IMR-90 (cell line): ENCODE results near the gene MMP14. TPM values are rescaled to one million over a fixed set of nuclear protein-coding genes. Genes with fewer than 3 reads are reported as not detected.

ENCODE experiments used
- ATAC-seq: fragments of 200-7000 bp; cut with Tn5 transposase; 2 replicates; pipeline ENCODE4 v1.9.1; 2020; ENCODE audit warnings: low read depth, mild to moderate bottlenecking, moderate library complexity
- BruUV-seq: library from RNA; stranded (reverse); fragments of 400-500 nt; replicated peaks from 2 replicates; lab custom pipeline; 2021; lab: Mats Ljungman, UMichigan
- CTCF ChIA-PET: fragments of 300-600 bp; formaldehyde crosslinking; extraction: SDS; loops from one replicate; lab custom pipeline; 2021; ENCODE audit warnings: antibody characterized with exemption; lab: Yijun Ruan, JAX
- POLR2A ChIA-PET: fragments of 300-600 bp; sonication (Branson Sonifier 250); formaldehyde crosslinking; loops from one replicate; lab custom pipeline; 2022; ENCODE audit warnings: antibody characterized with exemption; ENCODE audit not compliant: unreplicated experiment; lab: Charles Lee
- DNase-seq: peaks from one replicate; pipeline ENCODE4 v3.0.0; 2013
- H2AFZ ChIP-seq: replicated peaks from 2 replicates; pipeline ENCODE3; 2013; ENCODE audit warnings: low read length, mild to moderate bottlenecking; ENCODE audit not compliant: poor library complexity
- H2AK5ac ChIP-seq: 2 replicates; pipeline ENCODE4 v1.6.1; 2013; ENCODE audit warnings: low read depth, low read length, inconsistent platforms
- H2AK9ac ChIP-seq: replicated peaks from 2 replicates; pipeline ENCODE3; 2013; ENCODE audit warnings: mild to moderate bottlenecking, low read depth, low read length, moderate library complexity; ENCODE audit not compliant: poor library complexity
- H2BK120ac ChIP-seq: 2 replicates; pipeline ENCODE4 v1.6.1; 2013; ENCODE audit warnings: low read depth, low read length, inconsistent platforms
- H2BK15ac ChIP-seq: 3 replicates; pipeline ENCODE4 v1.6.1; 2013; ENCODE audit warnings: low read depth, low read length, inconsistent platforms
- H2BK20ac ChIP-seq: 2 replicates; pipeline ENCODE4 v1.6.1; 2013; ENCODE audit warnings: low read depth, mild to moderate bottlenecking, inconsistent platforms, low read length, moderate library complexity
- H2BK5ac ChIP-seq: 2 replicates; pipeline ENCODE4 v1.6.1; 2013; ENCODE audit warnings: mild to moderate bottlenecking, low read depth, low read length, inconsistent platforms; ENCODE audit not compliant: poor library complexity, severe bottlenecking
- H3K14ac ChIP-seq: replicated peaks from 2 replicates; pipeline ENCODE4 v1.6.1; 2013; ENCODE audit warnings: low read depth, low read length, inconsistent platforms
- H3K18ac ChIP-seq: 2 replicates; pipeline ENCODE4 v1.6.1; 2013; ENCODE audit warnings: low read depth, low read length, control low read depth
- H3K23ac ChIP-seq: 2 replicates; pipeline ENCODE4 v1.6.1; 2013; ENCODE audit warnings: low read depth, low read length, inconsistent platforms
- H3K27ac ChIP-seq: 2 replicates; pipeline ENCODE4 v1.5.1; 2013; ENCODE audit warnings: mild to moderate bottlenecking, control low read depth, low read length; ENCODE audit not compliant: insufficient read depth
- H3K27me3 ChIP-seq: 2 replicates; pipeline ENCODE4 v1.6.1; 2013; ENCODE audit warnings: low read length; ENCODE audit not compliant: control insufficient read depth, insufficient read depth
- H3K36me3 ChIP-seq: 2 replicates; pipeline ENCODE4 v1.6.1; 2013; ENCODE audit warnings: low read length, mixed read lengths; ENCODE audit not compliant: control insufficient read depth, insufficient read depth
- H3K4ac ChIP-seq: 2 replicates; pipeline ENCODE4 v1.6.1; 2013; ENCODE audit warnings: low read depth, low read length, inconsistent platforms
- H3K4me1 ChIP-seq: 2 replicates; pipeline ENCODE4 v1.6.1; 2013; ENCODE audit warnings: low read length, mixed read lengths; ENCODE audit not compliant: control insufficient read depth, insufficient read depth
- H3K4me2 ChIP-seq: 2 replicates; pipeline ENCODE4 v1.6.1; 2013; ENCODE audit warnings: low read depth, mild to moderate bottlenecking, control low read depth, low read length, moderate library complexity
- H3K4me3 ChIP-seq: 2 replicates; pipeline ENCODE4 v1.5.1; 2013; ENCODE audit warnings: low read depth, mild to moderate bottlenecking, control low read depth, low read length, moderate library complexity; ENCODE audit not compliant: insufficient read depth
- H3K56ac ChIP-seq: 2 replicates; pipeline ENCODE4 v1.6.1; 2013; ENCODE audit warnings: low read length, inconsistent platforms; ENCODE audit not compliant: insufficient read depth; ENCODE audit errors: extremely low read depth
- H3K79me1 ChIP-seq, 2 experiments: 2 replicates each; pipeline ENCODE4 v1.6.1; 2013; ENCODE audit warnings: low read length in 2 of 2, inconsistent platforms in 1 of 2, low read depth in 1 of 2
- H3K9ac ChIP-seq: 2 replicates; pipeline ENCODE4 v1.6.1; 2013; ENCODE audit warnings: low read depth, low read length, control low read depth
- H3K9me1 ChIP-seq: 2 replicates; pipeline ENCODE4 v1.6.1; 2013; ENCODE audit warnings: low read length, inconsistent platforms; ENCODE audit not compliant: insufficient read depth
- H3K9me3 ChIP-seq: 2 replicates; pipeline ENCODE4 v1.6.1; 2013; ENCODE audit warnings: low read length; ENCODE audit not compliant: control insufficient read depth, insufficient read depth
- H4K20me1 ChIP-seq: 2 replicates; pipeline ENCODE4 v1.6.1; 2013; ENCODE audit warnings: low read length, inconsistent platforms; ENCODE audit not compliant: insufficient read depth
- H4K5ac ChIP-seq: 2 replicates; pipeline ENCODE4 v1.6.1; 2013; ENCODE audit warnings: mild to moderate bottlenecking, low read depth, low read length, control low read depth
- H4K8ac ChIP-seq, 2 experiments: 2 replicates each; pipeline ENCODE4 v1.6.1; 2013; ENCODE audit warnings: low read depth in 2 of 2, low read length in 2 of 2, control low read depth in 1 of 2, inconsistent platforms in 1 of 2
- H4K91ac ChIP-seq: 2 replicates; pipeline ENCODE4 v1.6.1; 2013; ENCODE audit warnings: low read depth, low read length, inconsistent platforms; ENCODE audit not compliant: insufficient read depth
- BHLHE40 ChIP-seq: fragments of 150-350 bp; IDR thresholded peaks from 2 replicates; pipeline ENCODE4 v1.6.1; 2016; ENCODE audit warnings: mild to moderate bottlenecking, low read depth, low read length
- RAD21 ChIP-seq: IDR thresholded peaks from 2 replicates; pipeline ENCODE4 v1.6.1; 2012; ENCODE audit warnings: low read length, improper control_type of control experiment
- WGBS, 2 experiments: methylation state at CpG; one replicate each; pipeline versions ENCODE4 v1.1.5 to v1.1.7; 2013; ENCODE audit warnings: missing lambda C conversion rate in 2 of 2; ENCODE audit not compliant: insufficient read length in 1 of 2; ENCODE audit errors: extremely low coverage in 2 of 2; 5-methylcytosine and 5-hydroxymethylcytosine counted together
- dilution Hi-C: fragments of 300-500 bp; cut with HindIII; formaldehyde crosslinking; loops from one replicate; pipeline ENCODE4 v1.14.3; 2018; ENCODE audit warnings: low sequenced_read_pairs; ENCODE audit not compliant: unreplicated experiment
- in situ Hi-C: fragments of 300-500 bp; cut with MboI; formaldehyde crosslinking; loops from 3 replicates; pipeline ENCODE4 v1.14.3; 2019; ENCODE audit warnings: low sequenced_read_pairs, inconsistent platforms, mixed read lengths
- intact Hi-C: fragments of 100-400 bp; cut with micrococcal nuclease; formaldehyde crosslinking; loops from 2 replicates; pipeline ENCODE4 v1.10.0; 2022
- polyA plus RNA-seq, 3 experiments: library from polyadenylated mRNA; depleted of rRNA; stranded (reverse); fragments of >200 nt; gene quantifications; 2 replicates each; pipeline ENCODE4 v1.2.3, GENCODE V29; 2012; ENCODE audit warnings: low replicate concordance in 1 of 3
- total RNA-seq: library from RNA; depleted of rRNA; stranded (reverse); fragments of >200 nt; gene quantifications from 2 replicates; pipeline ENCODE4 v1.2.3, GENCODE V29; 2012

MMP14 gene
- total and polyA plus RNA-seq, 2 of the 4 experiments (the other 2 are of a cell fraction): 156 to 315 TPM

DNA sequence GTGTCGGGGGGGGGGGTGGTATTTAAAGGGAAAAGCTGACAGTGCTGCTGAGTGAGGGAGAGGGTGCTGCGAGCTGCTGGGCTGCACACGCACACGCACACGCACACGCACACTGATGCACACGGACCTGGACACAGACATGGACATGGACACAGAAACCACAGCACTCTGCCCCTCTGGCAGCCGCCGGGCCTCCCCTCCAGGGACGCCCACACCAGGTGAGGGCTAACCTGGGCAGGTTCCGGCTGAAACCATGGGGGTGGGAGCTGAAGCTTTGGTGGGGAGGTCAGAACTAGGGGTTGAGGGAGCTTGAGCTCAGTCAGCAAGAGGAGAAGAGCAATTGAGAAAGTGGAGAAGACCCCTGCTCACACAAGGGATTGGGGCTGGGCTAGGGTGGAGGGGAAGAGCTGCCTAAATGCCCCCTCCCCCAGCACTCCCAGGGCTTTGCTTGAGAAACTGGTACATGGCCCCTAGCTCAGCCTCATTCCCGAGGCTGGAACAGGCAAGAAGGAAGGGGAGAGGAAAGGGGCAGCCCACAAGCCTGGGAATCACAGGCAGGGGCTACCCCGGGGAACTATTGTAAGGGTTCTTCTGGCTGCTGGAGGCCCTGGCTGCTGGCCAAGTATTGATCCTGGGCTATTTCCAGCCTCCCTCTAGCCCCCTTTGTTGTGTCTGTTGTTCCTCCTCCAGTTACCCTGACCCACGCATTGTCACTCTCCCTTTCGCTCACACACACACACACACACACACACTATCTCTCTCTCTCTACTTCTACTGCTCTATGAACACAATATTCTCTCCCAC is 47.0 kb downstream of the MMP14 start, which contains the start of gene REM2:
Gene REM2 (plus strand): TSS at position 50 of the 804 bp plus-strand sequence. CDS start 66 bp downstream, at position 116.
- H3K56ac ChIP-seq: no peak within 1 kb of the TSS
- ATAC-seq (no peak), DNase-seq (no peak)
- no peak within 1 kb of the TSS for H3K18ac ChIP-seq
- H3K14ac ChIP-seq: no peak within 1 kb of the TSS
- dilution Hi-C loops (no loop called here), intact Hi-C loops (no loop called here), in situ Hi-C loops (no loop called here)
- H2AFZ ChIP-seq: peak within 1 kb of the TSS; percentile 72
- H2BK15ac ChIP-seq: no peak within 1 kb of the TSS
- peaks cover 11% of the 10 kb centered on the region for H3K36me3 ChIP-seq
- no peak within 1 kb of the TSS for H4K5ac ChIP-seq
- peaks cover 11% of the 10 kb centered on the region; the same call in 1 of the 2 replicates for H3K9me1 ChIP-seq
- no peak for TF ChIP-seq BHLHE40
- TF ChIP-seq RAD21: no peak
- H3K27me3 ChIP-seq: no peaks in the 10 kb centered on the region
- no peak within 1 kb of the TSS for H2BK20ac ChIP-seq
- BruUV-seq: no TSS peak
- no peaks in the 10 kb centered on the region for H3K9me3 ChIP-seq
- peak within 1 kb of the TSS; percentile 60; the same call in 1 of the 2 replicates for H3K23ac ChIP-seq
- H4K20me1 ChIP-seq: no peaks in the 10 kb centered on the region
- no peak within 1 kb of the TSS for H3K4me2 ChIP-seq
- H2BK120ac ChIP-seq: no peak within 1 kb of the TSS
- peaks cover 7 to 15% of the 10 kb centered on the region in 2 experiments; a peak in 3 of 4 replicates for H3K79me1 ChIP-seq
- H2AK9ac ChIP-seq: peak within 1 kb of the TSS; percentile 68
- no CpG with 5 or more reads among the region's 15 CpGs for WGBS, 2 experiments
- no peak within 1 kb of the TSS for H2AK5ac ChIP-seq
- no peak within 1 kb of the TSS for H3K9ac ChIP-seq
- peaks cover 5% of the 10 kb centered on the region; the same call in 1 of the 2 replicates for H3K4me1 ChIP-seq
- H4K8ac ChIP-seq: no peak within 1 kb of the TSS
- H4K91ac ChIP-seq: no peak within 1 kb of the TSS
- H2BK5ac ChIP-seq: no peak within 1 kb of the TSS
- no peak within 1 kb of the TSS; the same call in 1 of the 2 replicates for H3K4ac ChIP-seq
- no peak within 1 kb of the TSS for H3K27ac ChIP-seq
- ChIA-PET CTCF (interaction anchor here (1.7 kb wide), 1 partner anchor 11 kb away, joined by 10 read pairs; no protein-coding TSS in a partner anchor), POLR2A (interaction anchor here (1.0 kb wide), 1 partner anchor 33 kb away, joined by 3 read pairs; no protein-coding TSS in a partner anchor)
- no peak within 1 kb of the TSS for H3K4me3 ChIP-seq
